Heart left ventricle (tissue), 13 donors: ENCODE measurements around the gene GNB5.

Source experiments
- CTCF ChIP-seq, 12 donors: fragments of 200-600 bp; sonication (generic) in 4 of 12; IDR thresholded peaks; one replicate each; pipeline versions ENCODE4 v1.5.0 to v1.8.0; 2018 to 2022; ENCODE audit warnings: antibody characterized with exemption in 12 of 12, mild to moderate bottlenecking in 5 of 12
- POLR2A ChIP-seq, 2 donors: fragments of 450-650 bp; IDR thresholded peaks; one replicate each; pipeline ENCODE4 v1.6.1; 2017; ENCODE audit warnings: antibody characterized with exemption in 2 of 2, mild to moderate bottlenecking in 2 of 2, moderate library complexity in 2 of 2
- donor health status: ischemic (EF 13 %, LVEDD 7.1; RV severe dilation, severe dysfunction).
- donor health status: DM: no; HTN: yes; CAD: no.
- donor health status: DM: no; HTN: no; CAD: no.
- donor health status: ischemic (EF 25% LVEDD 6.9; RV normal size, moderate dysfunction).
- donor health status: ischemic (EF 25% LVEDD 5.7; RV mildly dilated, moderate dysfunction).
- donor health status: ischemic (EF 35%, LVEDD 5.7; RV mildly dilated, moderate dysfunction).
- donor health status: nonischemic (EF 11% LVEDD 7.7; RV severe dilation, severe dysfunction).
- donor health status: DM: yes; HTN: yes; CAD: no.
- donor health status: PGD.
- donor health status: ischemic (EF 29% LVEDD 5.4; RV normal size, mild dysfunction).
- donor health status: nonischemic (EF 23%, LVEDD 6.1; RV moderate dilation, normal function).

GRCh38 chr15:52191207-52191606, at the start of gene GNB5:
- TF ChIP-seq CTCF (IDR thresholded peaks at IDR 0.05) (no peak), POLR2A (IDR thresholded peaks at IDR 0.05) (no peak)
